Caco-2 (cell line): ENCODE measurements around the gene ARHGAP30. TPM values are rescaled to one million over a fixed set of nuclear protein-coding genes. Genes with fewer than 3 reads are reported as not detected.

Experiments used
- BruUV-seq: library from RNA; stranded (reverse); fragments of 400-500 nt; replicated peaks from 2 replicates; lab custom pipeline; 2021; lab: Mats Ljungman, UMichigan
- CTCF ChIA-PET: fragments of 300-600 bp; sonication (Branson Sonifier 250); formaldehyde crosslinking; loops from one replicate; lab custom pipeline; 2022; ENCODE audit warnings: antibody characterized with exemption; lab: Charles Lee
- POLR2A ChIA-PET: fragments of 300-600 bp; sonication (Branson Sonifier 250); formaldehyde crosslinking; loops from one replicate; lab custom pipeline; 2022; ENCODE audit warnings: antibody characterized with exemption; lab: Charles Lee
- DNase-seq, 2 experiments: peaks; one replicate each; pipeline versions ENCODE4 v3.0.0 to v3.0.0-alpha.2; 2020 to 2022
- H3K27me3 ChIP-seq: replicated peaks from 2 replicates; pipeline ENCODE4 v1.6.0; 2011; ENCODE audit warnings: low read length; ENCODE audit not compliant: control insufficient read depth, insufficient read depth
- H3K36me3 ChIP-seq: 2 replicates; pipeline ENCODE4 v1.5.1; 2011; ENCODE audit warnings: low read length; ENCODE audit not compliant: control insufficient read depth, insufficient read depth
- H3K4me1 ChIP-seq: fragments of 250-450 bp; sonication (Bioruptor Pico); 2 replicates; pipeline ENCODE4 v1.5.1; 2020; ENCODE audit warnings: mild to moderate bottlenecking
- H3K4me3 ChIP-seq: 2 replicates; pipeline ENCODE4 v1.5.1; 2011; ENCODE audit warnings: low read depth, mild to moderate bottlenecking, control low read depth, low read length
- H3K9me3 ChIP-seq: fragments of 250-450 bp; sonication (Bioruptor Pico); 2 replicates; pipeline ENCODE4 v1.5.1; 2020; ENCODE audit warnings: mild to moderate bottlenecking, moderate library complexity
- H3K27ac Mint-ChIP-seq: one replicate; pipeline ENCODE4 v1.8.0; 2022; ENCODE audit warnings: mixed read lengths; ENCODE audit not compliant: unreplicated experiment
- H3K27me3 Mint-ChIP-seq: one replicate; pipeline ENCODE4 v1.8.0; 2022; ENCODE audit warnings: mixed read lengths; ENCODE audit not compliant: insufficient read depth, unreplicated experiment
- H3K36me3 Mint-ChIP-seq: one replicate; pipeline ENCODE4 v1.8.0; 2022; ENCODE audit warnings: mild to moderate bottlenecking, mixed read lengths; ENCODE audit not compliant: insufficient read depth, unreplicated experiment
- H3K4me1 Mint-ChIP-seq: one replicate; pipeline ENCODE4 v1.8.0; 2022; ENCODE audit warnings: low read depth, mixed read lengths; ENCODE audit not compliant: unreplicated experiment
- H3K4me3 Mint-ChIP-seq: one replicate; pipeline ENCODE4 v1.8.0; 2022; ENCODE audit warnings: mild to moderate bottlenecking, moderate library complexity, mixed read lengths; ENCODE audit not compliant: unreplicated experiment
- H3K9me3 Mint-ChIP-seq: one replicate; pipeline ENCODE4 v1.8.0; 2022; ENCODE audit warnings: mixed read lengths; ENCODE audit not compliant: unreplicated experiment
- CTCF ChIP-seq, 2 experiments: fragments of 200-600 bp in 1 of 2; IDR thresholded peaks; 1 replicate in 1 of 2; 2 replicates in 1 of 2; pipeline versions ENCODE4 v1.5.1 to v1.8.0; 2011 to 2022; ENCODE audit warnings: antibody characterized with exemption in 1 of 2, control low read depth in 1 of 2, inconsistent platforms in 1 of 2, low read depth in 1 of 2, low read length in 1 of 2, mild to moderate bottlenecking in 1 of 2, moderate library complexity in 1 of 2; ENCODE audit not compliant: insufficient read depth in 1 of 2, severe bottlenecking in 1 of 2, unreplicated experiment in 1 of 2
- intact Hi-C: fragments of 100-400 bp; cut with micrococcal nuclease; formaldehyde crosslinking; loops from one replicate; pipeline ENCODE4 v1.10.0; 2022; ENCODE audit not compliant: unreplicated experiment
- total RNA-seq: library from RNA; stranded (reverse); gene quantifications from 2 replicates; pipeline ENCODE4 v1.2.3, GENCODE V29; 2022

ARHGAP30 gene
- total RNA-seq, 1 experiment from 2014 or later = not detected

- Histone ChIP-seq H3K4me3 (no peak overlapping the region), H3K27me3 (no peaks in the 10 kb centered on the region), H3K36me3 (peaks cover 2% of the 10 kb centered on the region), H3K4me1 (peaks cover 47% of the 10 kb centered on the region), H3K9me3 (no peaks in the 10 kb centered on the region)
- peaks cover 57% of the 10 kb centered on the region for H3K36me3 Mint-ChIP-seq
- no peaks in the 10 kb centered on the region for H3K9me3 Mint-ChIP-seq
- BruUV-seq = no TSS peak
- no peak for TF ChIP-seq CTCF (IDR thresholded peaks at IDR 0.05; ENCODE audit: insufficient read depth in 1 of 2, low read depth in 1 of 2, low read length in 1 of 2, severe bottlenecking in 1 of 2, unreplicated experiment in 1 of 2)
- H3K4me3 Mint-ChIP-seq = no peak overlapping the region
- ChIA-PET CTCF (interaction anchor here (0.6 kb wide), 3 partner anchors 10 to 216 kb away, joined by 3 read pairs; partner anchors contain the start of gene F11R), POLR2A (interaction anchor here (0.6 to 1.3 kb wide), 2 partner anchors 11 to 12 kb away, joined by 3 to 7 read pairs; partner anchors contain the start of gene F11R)
- peak overlapping the region; percentile 35 for H3K27ac Mint-ChIP-seq
- intact Hi-C loops = no loop called here
- DNase-seq = no peak
- peaks cover 37% of the 10 kb centered on the region for H3K4me1 Mint-ChIP-seq
- H3K27me3 Mint-ChIP-seq = no peaks in the 10 kb centered on the region
Measured at GRCh38 chr1:161009602-161010211, 60.0 kb downstream of the ARHGAP30 start.

GRCh38 chr1:161008869-161009510, 60.7 kb downstream of the ARHGAP30 start:
- H3K27me3 ChIP-seq = no peaks in the 10 kb centered on the region
- CTCF ChIA-PET = interaction anchor here (0.6 to 0.8 kb wide), 2 partner anchors 11 to 12 kb away, joined by 3 to 5 read pairs; partner anchors contain the start of gene F11R
- no peak overlapping the region for H3K4me3 ChIP-seq
- BruUV-seq = no TSS peak
- peaks cover 2% of the 10 kb centered on the region for H3K36me3 ChIP-seq
- no peaks in the 10 kb centered on the region for H3K9me3 ChIP-seq
- Mint-ChIP-seq H3K36me3 (peaks cover 57% of the 10 kb centered on the region), H3K4me1 (peaks cover 33% of the 10 kb centered on the region), H3K4me3 (peak overlapping the region; percentile 27), H3K9me3 (no peaks in the 10 kb centered on the region), H3K27ac (peak overlapping the region; percentile 58), H3K27me3 (no peaks in the 10 kb centered on the region)
- peak in 1 of 2 experiments; percentile 53 for DNase-seq
- peaks cover 40% of the 10 kb centered on the region for H3K4me1 ChIP-seq
- POLR2A ChIA-PET = interaction anchor here (0.6 to 1.3 kb wide), 3 partner anchors 10 to 12 kb away, joined by 3 to 7 read pairs (median 3); partner anchors contain the start of gene F11R
- intact Hi-C loops = no loop called here
- no peak for TF ChIP-seq CTCF (IDR thresholded peaks at IDR 0.05; ENCODE audit: insufficient read depth in 1 of 2, low read depth in 1 of 2, low read length in 1 of 2, severe bottlenecking in 1 of 2, unreplicated experiment in 1 of 2)

GRCh38 chr1:161007369-161007768, 62.3 kb downstream of the ARHGAP30 start:
- Histone ChIP-seq H3K27me3 (no peaks in the 10 kb centered on the region), H3K9me3 (no peaks in the 10 kb centered on the region), H3K36me3 (peaks cover 2% of the 10 kb centered on the region; the same call in 1 of the 2 replicates), H3K4me3 (no peak overlapping the region), H3K4me1 (peaks cover 27% of the 10 kb centered on the region)
- intact Hi-C loops = no loop called here
- no peaks in the 10 kb centered on the region for H3K9me3 Mint-ChIP-seq
- peaks cover 53% of the 10 kb centered on the region for H3K36me3 Mint-ChIP-seq
- H3K4me1 Mint-ChIP-seq = peaks cover 24% of the 10 kb centered on the region
- CTCF ChIA-PET = interaction anchor here (0.6 to 1.2 kb wide), 3 partner anchors 10 to 14 kb away, joined by 3 to 4 read pairs (median 3); partner anchors contain the start of gene F11R
- no peak overlapping the region for H3K4me3 Mint-ChIP-seq
- no peak for DNase-seq
- POLR2A ChIA-PET = no interaction called here
- no peaks in the 10 kb centered on the region for H3K27me3 Mint-ChIP-seq
- no peak overlapping the region for H3K27ac Mint-ChIP-seq
- TF ChIP-seq CTCF (IDR thresholded peaks at IDR 0.05; ENCODE audit: insufficient read depth in 1 of 2, low read depth in 1 of 2, low read length in 1 of 2, severe bottlenecking in 1 of 2, unreplicated experiment in 1 of 2) = no peak
- BruUV-seq = no TSS peak
